Measurements from ENCODE around the gene CSF3R.

DNA sequence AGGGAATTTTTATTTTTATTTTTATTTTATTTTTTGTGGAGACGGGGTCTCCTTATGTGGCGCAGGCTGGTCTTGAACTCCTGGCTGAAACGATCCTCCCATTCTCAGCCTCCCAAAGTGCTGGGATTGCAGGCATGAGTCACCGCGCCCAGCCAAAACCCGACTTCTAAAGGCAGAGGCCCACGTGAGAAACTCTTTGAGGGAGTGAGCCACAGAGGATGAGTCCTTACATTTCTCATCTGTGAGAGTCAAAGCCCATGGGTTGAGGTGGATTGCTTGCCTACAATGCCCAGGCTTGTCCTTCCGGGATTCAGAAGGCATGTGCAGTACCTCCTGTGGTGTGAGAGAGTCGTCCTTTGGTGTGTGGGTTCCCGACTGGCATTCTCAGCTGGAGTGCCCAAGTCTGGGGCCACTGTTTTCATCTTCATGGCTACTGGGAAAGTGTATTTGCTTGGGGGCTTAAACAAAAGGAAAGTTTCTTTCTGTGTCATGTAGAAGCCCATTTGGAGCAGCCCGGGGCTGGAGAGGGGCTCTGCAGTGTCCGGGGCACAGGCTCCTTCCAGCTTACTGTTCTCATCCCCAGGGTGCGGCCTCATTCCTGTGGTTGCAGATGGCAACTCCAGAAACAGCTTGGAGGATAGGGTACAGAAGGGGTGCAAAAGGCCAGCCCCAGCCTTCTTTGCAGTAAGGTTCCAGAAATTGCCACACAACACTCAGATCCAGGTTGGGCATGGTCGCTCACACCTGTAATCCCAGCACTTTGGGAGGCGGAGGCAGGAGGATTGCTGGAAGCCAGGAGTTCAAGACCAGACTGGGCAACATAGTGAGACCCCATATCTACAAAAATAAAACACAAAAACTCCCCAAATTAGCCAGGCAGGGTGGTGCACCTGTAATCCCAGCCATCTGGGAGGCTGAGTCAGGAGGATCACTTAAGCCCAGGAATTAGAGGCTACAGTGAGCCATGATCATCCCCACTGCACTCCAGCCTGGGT, 29.4 kb upstream of the CSF3R start:
- TF ChIP-seq, protein P1, sequence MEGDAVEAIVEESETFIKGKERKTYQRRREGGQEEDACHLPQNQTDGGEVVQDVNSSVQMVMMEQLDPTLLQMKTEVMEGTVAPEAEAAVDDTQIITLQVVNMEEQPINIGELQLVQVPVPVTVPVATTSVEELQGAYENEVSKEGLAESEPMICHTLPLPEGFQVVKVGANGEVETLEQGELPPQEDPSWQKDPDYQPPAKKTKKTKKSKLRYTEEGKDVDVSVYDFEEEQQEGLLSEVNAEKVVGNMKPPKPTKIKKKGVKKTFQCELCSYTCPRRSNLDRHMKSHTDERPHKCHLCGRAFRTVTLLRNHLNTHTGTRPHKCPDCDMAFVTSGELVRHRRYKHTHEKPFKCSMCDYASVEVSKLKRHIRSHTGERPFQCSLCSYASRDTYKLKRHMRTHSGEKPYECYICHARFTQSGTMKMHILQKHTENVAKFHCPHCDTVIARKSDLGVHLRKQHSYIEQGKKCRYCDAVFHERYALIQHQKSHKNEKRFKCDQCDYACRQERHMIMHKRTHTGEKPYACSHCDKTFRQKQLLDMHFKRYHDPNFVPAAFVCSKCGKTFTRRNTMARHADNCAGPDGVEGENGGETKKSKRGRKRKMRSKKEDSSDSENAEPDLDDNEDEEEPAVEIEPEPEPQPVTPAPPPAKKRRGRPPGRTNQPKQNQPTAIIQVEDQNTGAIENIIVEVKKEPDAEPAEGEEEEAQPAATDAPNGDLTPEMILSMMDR (IDR thresholded peaks at IDR 0.05) = no peak
- TF ChIP-seq POLR2A (IDR thresholded peaks at IDR 0.05) = no peak
- TF ChIP-seq POLR2AphosphoS5 (IDR thresholded peaks at IDR 0.05) = no peak

All from suprapubic skin (tissue), 4 donors.